GM10847 (cell line): ENCODE results near the gene TCEAL4.

Source experiments
- POLR2A ChIP-seq: IDR thresholded peaks from 2 replicates; pipeline ENCODE4 v1.6.1; 2011; ENCODE audit not compliant: insufficient read length; ENCODE audit errors: extremely low read depth

Gene TCEAL4

GRCh38 chrX:103565752-103566151, 19.6 kb upstream of the TCEAL4 start:
- TF ChIP-seq POLR2A: no peak

- no peak for TF ChIP-seq POLR2A
Measured at GRCh38 chrX:103571121-103571520, 14.2 kb upstream of the TCEAL4 start.

- TF ChIP-seq POLR2A: no peak
Measured at GRCh38 chrX:103571726-103572125, 13.6 kb upstream of the TCEAL4 start.

- TF ChIP-seq POLR2A: no peak
Measured at GRCh38 chrX:103573202-103573601, 12.1 kb upstream of the TCEAL4 start.

GRCh38 chrX:103584596-103584995, 719 bp upstream of the TCEAL4 start:
- TF ChIP-seq POLR2A: no peak

GRCh38 chrX:103586314-103586646, 965 bp downstream of the TCEAL4 start:
- TF ChIP-seq POLR2A: no peak

GRCh38 chrX:103586659-103587058, 1.3 kb downstream of the TCEAL4 start:
- no peak for TF ChIP-seq POLR2A

- no peak for TF ChIP-seq POLR2A
Measured at GRCh38 chrX:103607364-103608305, 22.3 kb downstream of the TCEAL4 start, which contains the start of gene TCEAL3. TSS of gene TCEAL3 (plus strand) at chrX:103607963. CDS start at chrX:103609065, 1,102 bp downstream.

GRCh38 chrX:103608306-103608963, 23.1 kb downstream of the TCEAL4 start:
- TF ChIP-seq POLR2A: no peak

- TF ChIP-seq POLR2A: no peak
Measured at GRCh38 chrX:103610282-103610681, 25.0 kb downstream of the TCEAL4 start.

GRCh38 chrX:103613362-103613890, 28.1 kb downstream of the TCEAL4 start:
- TF ChIP-seq POLR2A: no peak

GRCh38 chrX:103614999-103615398, 29.7 kb downstream of the TCEAL4 start:
- TF ChIP-seq POLR2A: no peak

- no peak for TF ChIP-seq POLR2A
Measured at GRCh38 chrX:103615781-103616371, 30.6 kb downstream of the TCEAL4 start.

- no peak for TF ChIP-seq POLR2A
Measured at GRCh38 chrX:103616676-103617186, 31.4 kb downstream of the TCEAL4 start.

- no peak for TF ChIP-seq POLR2A
Measured at GRCh38 chrX:103624111-103624510, 38.8 kb downstream of the TCEAL4 start.
